Mesenchymal stem cell (in vitro differentiated cells and primary cell): ENCODE results near the gene RAPGEF5.

ENCODE experiments used
- DNase-seq: peaks from one replicate; pipeline ENCODE4 v3.0.0-alpha.2; 2013
- H2AFZ ChIP-seq: one replicate; pipeline ENCODE4 v1.6.1; 2013; ENCODE audit warnings: low read depth, mild to moderate bottlenecking, control low read depth, inconsistent platforms, low read length, moderate library complexity
- H2AK5ac ChIP-seq: 2 replicates; pipeline ENCODE4 v1.6.1; 2013; ENCODE audit warnings: low read length, moderate library complexity, mild to moderate bottlenecking, inconsistent platforms; ENCODE audit not compliant: severe bottlenecking
- H2BK120ac ChIP-seq: one replicate; pipeline ENCODE4 v1.6.1; 2013; ENCODE audit warnings: low read depth, mild to moderate bottlenecking, inconsistent platforms, low read length, moderate library complexity
- H2BK12ac ChIP-seq, 2 experiments: one replicate each; pipeline ENCODE4 v1.6.1; 2013; ENCODE audit warnings: inconsistent platforms in 2 of 2, low read length in 2 of 2, mild to moderate bottlenecking in 2 of 2, moderate library complexity in 2 of 2, control low read depth in 1 of 2
- H2BK15ac ChIP-seq: one replicate; pipeline ENCODE4 v1.6.1; 2013; ENCODE audit warnings: mild to moderate bottlenecking, low read depth, inconsistent platforms; ENCODE audit not compliant: poor library complexity, severe bottlenecking
- H2BK5ac ChIP-seq: 2 replicates; pipeline ENCODE4 v1.6.1; 2013; ENCODE audit warnings: low read depth, mild to moderate bottlenecking, low read length, control low read depth, inconsistent platforms; ENCODE audit not compliant: poor library complexity, severe bottlenecking
- H3K14ac ChIP-seq, 2 experiments: one replicate each; pipeline ENCODE4 v1.6.1; 2013; ENCODE audit warnings: inconsistent platforms in 2 of 2, low read length in 2 of 2, control low read depth in 1 of 2, mild to moderate bottlenecking in 1 of 2, moderate library complexity in 1 of 2
- H3K18ac ChIP-seq, 2 experiments: one replicate each; pipeline ENCODE4 v1.6.1; 2013; ENCODE audit warnings: inconsistent platforms in 2 of 2, low read length in 2 of 2, control low read depth in 1 of 2, low read depth in 1 of 2, mild to moderate bottlenecking in 1 of 2
- H3K23ac ChIP-seq, 2 experiments: one replicate each; pipeline ENCODE4 v1.6.1; 2013; ENCODE audit warnings: inconsistent platforms in 2 of 2, low read length in 2 of 2, mild to moderate bottlenecking in 2 of 2, moderate library complexity in 2 of 2, control low read depth in 1 of 2
- H3K27ac ChIP-seq: 2 replicates; pipeline ENCODE4 v1.5.1; 2013; ENCODE audit warnings: mild to moderate bottlenecking, moderate library complexity, low read length, control low read depth, inconsistent platforms; ENCODE audit not compliant: poor library complexity, severe bottlenecking
- H3K27me3 ChIP-seq, 2 experiments: 2 replicates each; pipeline versions ENCODE4 v1.6.1 to v1.7.0; 2013; ENCODE audit warnings: low read length in 2 of 2, mild to moderate bottlenecking in 2 of 2, moderate library complexity in 2 of 2, control low read depth in 1 of 2, inconsistent platforms in 1 of 2; ENCODE audit not compliant: control insufficient read depth in 1 of 2, insufficient read depth in 1 of 2
- H3K36me3 ChIP-seq, 2 experiments: 2 replicates each; pipeline versions ENCODE4 v1.6.1 to v1.7.0; 2013; ENCODE audit warnings: low read length in 2 of 2, control low read depth in 1 of 2, inconsistent platforms in 1 of 2, low read depth in 1 of 2, mild to moderate bottlenecking in 1 of 2; ENCODE audit not compliant: insufficient read depth in 2 of 2, control insufficient read depth in 1 of 2
- H3K4ac ChIP-seq, 2 experiments: one replicate each; pipeline ENCODE4 v1.6.1; 2013; ENCODE audit warnings: inconsistent platforms in 2 of 2, low read length in 2 of 2, mild to moderate bottlenecking in 2 of 2, moderate library complexity in 2 of 2, control low read depth in 1 of 2, low read depth in 1 of 2
- H3K4me1 ChIP-seq: 2 replicates; pipeline ENCODE4 v1.6.1; 2013; ENCODE audit warnings: low read depth, low read length, control low read depth; ENCODE audit not compliant: control insufficient read depth, insufficient read depth
- H3K4me2 ChIP-seq: 2 replicates; pipeline ENCODE4 v1.6.1; 2013; ENCODE audit warnings: low read length, mild to moderate bottlenecking, inconsistent platforms; ENCODE audit not compliant: poor library complexity, severe bottlenecking
- H3K4me3 ChIP-seq, 2 experiments: 2 replicates each; pipeline versions ENCODE4 v1.5.1 to v1.7.0; 2013; ENCODE audit warnings: low read length in 2 of 2, mild to moderate bottlenecking in 2 of 2, control low read depth in 1 of 2, low read depth in 1 of 2; ENCODE audit not compliant: insufficient read depth in 1 of 2
- H3K79me1 ChIP-seq: replicated peaks from 2 replicates; pipeline ENCODE4 v1.6.1; 2013; ENCODE audit warnings: mild to moderate bottlenecking, control low read depth, low read length, inconsistent platforms; ENCODE audit not compliant: poor library complexity, severe bottlenecking
- H3K9ac ChIP-seq: 2 replicates; pipeline ENCODE4 v1.7.0; 2013; ENCODE audit warnings: mild to moderate bottlenecking, low read length, moderate library complexity
- H3K9me3 ChIP-seq: 2 replicates; pipeline ENCODE4 v1.7.0; 2013; ENCODE audit warnings: mild to moderate bottlenecking, low read length; ENCODE audit not compliant: control insufficient read depth
- H4K8ac ChIP-seq: one replicate; pipeline ENCODE4 v1.6.1; 2013; ENCODE audit warnings: inconsistent platforms, mild to moderate bottlenecking, low read length, moderate library complexity
- H4K91ac ChIP-seq: one replicate; pipeline ENCODE4 v1.6.1; 2013; ENCODE audit warnings: mild to moderate bottlenecking, low read length, inconsistent platforms
- WGBS: methylation state at CpG from one replicate; pipeline ENCODE4 v1.1.7; 2013; ENCODE audit warnings: mixed read lengths; 5-methylcytosine and 5-hydroxymethylcytosine counted together

The RAPGEF5 gene

DNA sequence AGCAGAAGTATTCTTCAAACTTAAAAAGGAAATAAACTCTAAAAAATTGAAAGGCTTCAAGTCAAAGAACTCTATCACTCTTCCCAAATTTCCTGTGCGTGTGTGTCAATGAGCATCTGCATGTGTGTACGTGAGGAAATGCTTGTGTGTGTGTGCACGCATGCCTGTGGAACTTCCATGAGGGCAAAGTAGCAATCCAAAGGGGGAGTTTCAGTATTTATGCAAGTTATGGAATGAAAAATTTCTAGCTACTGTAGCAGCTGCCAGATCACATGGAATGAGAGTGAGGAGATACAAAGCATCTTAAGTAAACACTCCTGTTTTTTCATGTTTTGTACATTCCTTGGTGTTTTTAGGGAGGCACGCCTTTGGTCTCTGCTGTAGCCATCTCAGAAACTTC lies 152.6 kb downstream of the RAPGEF5 start:
- H3K27me3 ChIP-seq: no peaks in the 10 kb centered on the region
- no peak overlapping the region for H2BK12ac ChIP-seq
- H3K9me3 ChIP-seq: no peaks in the 10 kb centered on the region
- no peak overlapping the region for H3K23ac ChIP-seq
- no peaks in the 10 kb centered on the region for H3K4me1 ChIP-seq
- H3K14ac ChIP-seq: no peak overlapping the region
- H3K4me3 ChIP-seq: no peak overlapping the region
- no peak overlapping the region for H3K4me2 ChIP-seq
- H3K27ac ChIP-seq: no peak overlapping the region
- H3K4ac ChIP-seq: no peak overlapping the region
- 88% methylated on average over 4 of the region's 4 CpGs for WGBS
- no peak overlapping the region for H2BK5ac ChIP-seq
- H3K36me3 ChIP-seq: no peaks in the 10 kb centered on the region
- no peak overlapping the region for H3K9ac ChIP-seq
- H2AK5ac ChIP-seq: no peak overlapping the region
- H4K8ac ChIP-seq: no peak overlapping the region
- H2BK120ac ChIP-seq: no peak overlapping the region
- H4K91ac ChIP-seq: no peak overlapping the region
- no peak overlapping the region for H2AFZ ChIP-seq
- no peak overlapping the region for H3K18ac ChIP-seq
- H3K79me1 ChIP-seq: no peaks in the 10 kb centered on the region
- H2BK15ac ChIP-seq: no peak overlapping the region
- DNase-seq: no peak

- Histone ChIP-seq H2BK120ac (no peak overlapping the region), H3K23ac (no peak overlapping the region), H3K9ac (no peak overlapping the region), H3K18ac (no peak overlapping the region), H2BK12ac (no peak overlapping the region), H3K4me2 (no peak overlapping the region), H3K27me3 (no peaks in the 10 kb centered on the region), H3K14ac (no peak overlapping the region), H2BK15ac (no peak overlapping the region), H4K8ac (no peak overlapping the region), H3K9me3 (no peaks in the 10 kb centered on the region), H2BK5ac (no peak overlapping the region), H2AK5ac (no peak overlapping the region), H3K4me1 (no peaks in the 10 kb centered on the region), H2AFZ (no peak overlapping the region), H3K4ac (no peak overlapping the region), H3K4me3 (no peak overlapping the region), H4K91ac (no peak overlapping the region), H3K36me3 (no peaks in the 10 kb centered on the region), H3K27ac (no peak overlapping the region), H3K79me1 (no peaks in the 10 kb centered on the region)
- no peak for DNase-seq
- 90% methylated on average over 1 of the region's 1 CpG for WGBS
These were observed 154.8 kb downstream of the RAPGEF5 start for GRCh38 chr7:22202141-22202540.

- H3K4me3 ChIP-seq: no peak overlapping the region
- H2BK12ac ChIP-seq: no peak overlapping the region
- H3K4ac ChIP-seq: no peak overlapping the region
- no peak overlapping the region for H3K14ac ChIP-seq
- H4K8ac ChIP-seq: no peak overlapping the region
- H4K91ac ChIP-seq: no peak overlapping the region
- 65% methylated on average over 2 of the region's 4 CpGs for WGBS
- no peak overlapping the region for H3K27ac ChIP-seq
- DNase-seq: no peak
- H3K27me3 ChIP-seq: no peaks in the 10 kb centered on the region
- no peak overlapping the region for H3K18ac ChIP-seq
- H3K36me3 ChIP-seq: no peaks in the 10 kb centered on the region
- no peak overlapping the region for H3K23ac ChIP-seq
- no peaks in the 10 kb centered on the region for H3K79me1 ChIP-seq
- H2BK5ac ChIP-seq: no peak overlapping the region
- no peaks in the 10 kb centered on the region for H3K9me3 ChIP-seq
- no peak overlapping the region for H2BK120ac ChIP-seq
- no peak overlapping the region for H3K9ac ChIP-seq
- no peak overlapping the region for H2BK15ac ChIP-seq
- no peaks in the 10 kb centered on the region for H3K4me1 ChIP-seq
- no peak overlapping the region for H2AK5ac ChIP-seq
- H3K4me2 ChIP-seq: no peak overlapping the region
- H2AFZ ChIP-seq: no peak overlapping the region
These were observed 155.6 kb downstream of the RAPGEF5 start for GRCh38 chr7:22201186-22201880.

DNA sequence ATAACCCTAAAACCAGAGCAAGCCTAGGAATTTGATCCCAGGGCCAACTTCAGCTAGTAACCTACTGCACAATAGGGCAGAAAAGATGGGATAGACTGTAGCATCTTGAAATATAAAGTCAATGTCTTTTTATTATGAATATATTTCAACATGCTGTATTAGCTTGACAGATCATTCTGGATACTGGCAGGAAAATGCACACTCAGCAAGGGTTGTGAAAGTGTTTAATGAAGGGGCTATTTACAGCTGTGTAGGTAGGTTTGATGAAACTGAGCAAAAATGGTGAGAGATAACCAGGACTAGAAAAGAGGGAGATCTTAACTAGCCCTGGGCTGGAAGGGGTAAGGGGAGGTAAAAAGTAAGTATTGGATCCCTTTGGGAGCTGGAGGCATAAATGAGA lies 156.2 kb downstream of the RAPGEF5 start:
- no peaks in the 10 kb centered on the region for H3K4me1 ChIP-seq
- H2AK5ac ChIP-seq: no peak overlapping the region
- H3K9me3 ChIP-seq: no peaks in the 10 kb centered on the region
- no peak overlapping the region for H4K91ac ChIP-seq
- no peak overlapping the region for H3K14ac ChIP-seq
- no peak overlapping the region for H3K4ac ChIP-seq
- H2BK5ac ChIP-seq: no peak overlapping the region
- H3K4me2 ChIP-seq: no peak overlapping the region
- no peak for DNase-seq
- H3K79me1 ChIP-seq: no peaks in the 10 kb centered on the region
- no peak overlapping the region for H3K9ac ChIP-seq
- H3K27ac ChIP-seq: no peak overlapping the region
- H3K36me3 ChIP-seq: no peaks in the 10 kb centered on the region
- H3K18ac ChIP-seq: no peak overlapping the region
- H2BK12ac ChIP-seq: no peak overlapping the region
- no peak overlapping the region for H2BK15ac ChIP-seq
- H3K23ac ChIP-seq: no peak overlapping the region
- no peak overlapping the region for H4K8ac ChIP-seq
- H3K27me3 ChIP-seq: no peaks in the 10 kb centered on the region
- no peak overlapping the region for H3K4me3 ChIP-seq
- no peak overlapping the region for H2BK120ac ChIP-seq
- H2AFZ ChIP-seq: no peak overlapping the region
